HG03095 (cell line): ENCODE measurements around the gene SH3RF2.
"Not testable (repeated sequence)": the region's sequence is repeated elsewhere in the genome, so short reads cannot be mapped to it uniquely, and the experiment has no call there.

Experiments used
- ATAC-seq: cut with Tn5 transposase; IDR thresholded peaks from one replicate; pipeline ENCODE4 v1.9.1; 2021; ENCODE audit warnings: moderate library complexity; ENCODE audit not compliant: unreplicated experiment

SH3RF2 gene

DNA sequence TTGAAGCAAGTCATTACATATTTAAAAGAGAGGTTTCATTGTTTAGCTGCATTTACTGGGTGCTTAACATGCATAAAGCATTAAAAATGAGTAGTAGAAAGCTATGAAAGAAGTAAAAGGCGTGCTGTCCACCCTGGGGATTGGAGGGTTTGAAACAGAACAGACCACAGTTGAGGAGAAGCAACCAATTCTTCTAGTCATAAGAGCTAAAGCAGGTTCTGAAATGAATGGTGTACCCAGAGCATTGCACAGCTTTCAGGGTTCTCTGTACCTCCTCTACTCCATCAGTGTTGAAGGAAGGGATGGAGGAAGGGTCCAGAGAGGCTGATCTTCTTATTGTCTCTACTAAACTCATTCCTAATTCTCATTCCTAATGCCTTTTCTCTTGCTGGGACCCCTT is 68.9 kb downstream of the SH3RF2 start:
- no peak for ATAC-seq

GRCh38 chr5:146005723-146006122 is 69.3 kb downstream of the SH3RF2 start:
- no peak for ATAC-seq

GRCh38 chr5:146006470-146007190 is 70.3 kb downstream of the SH3RF2 start:
- ATAC-seq = no peak

DNA sequence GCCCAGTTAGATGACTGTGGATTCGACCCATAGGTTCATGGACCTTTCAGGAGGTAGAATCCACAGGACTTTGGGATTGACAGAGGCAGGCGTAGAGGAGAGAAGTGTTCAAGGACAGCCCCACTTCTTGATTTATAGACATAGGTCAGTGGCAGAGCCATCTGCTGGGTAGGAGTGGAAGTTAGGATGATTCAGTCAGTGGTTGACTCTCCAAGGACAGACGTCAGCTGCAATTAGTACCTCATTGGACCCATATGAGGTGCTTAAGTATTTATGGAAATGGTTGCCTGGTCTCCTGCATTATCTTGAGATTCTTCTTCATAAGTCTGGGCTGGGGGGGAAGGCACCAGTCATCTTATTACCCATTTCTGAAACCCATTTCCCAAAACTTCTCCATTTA is 70.9 kb downstream of the SH3RF2 start:
- no peak for ATAC-seq

DNA sequence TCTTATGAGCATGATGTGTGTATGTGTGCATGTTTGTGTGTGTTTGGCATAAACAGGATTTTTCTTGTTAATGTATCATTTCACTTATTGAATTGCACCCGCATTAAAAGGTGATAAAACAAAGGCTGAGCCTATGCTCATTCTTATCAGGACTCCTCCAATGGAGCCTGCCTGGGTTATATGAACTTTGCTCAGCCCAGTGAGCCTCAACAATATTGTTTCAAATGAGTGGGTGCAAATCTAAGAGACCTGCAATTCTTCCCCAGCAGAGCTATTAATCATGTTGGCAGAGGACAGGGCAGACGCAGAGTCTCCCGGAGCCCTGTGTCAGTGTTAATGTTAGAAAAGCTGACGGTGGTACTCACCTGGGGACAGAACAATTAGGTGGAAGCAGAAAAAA is 71.6 kb downstream of the SH3RF2 start:
- no peak for ATAC-seq

DNA sequence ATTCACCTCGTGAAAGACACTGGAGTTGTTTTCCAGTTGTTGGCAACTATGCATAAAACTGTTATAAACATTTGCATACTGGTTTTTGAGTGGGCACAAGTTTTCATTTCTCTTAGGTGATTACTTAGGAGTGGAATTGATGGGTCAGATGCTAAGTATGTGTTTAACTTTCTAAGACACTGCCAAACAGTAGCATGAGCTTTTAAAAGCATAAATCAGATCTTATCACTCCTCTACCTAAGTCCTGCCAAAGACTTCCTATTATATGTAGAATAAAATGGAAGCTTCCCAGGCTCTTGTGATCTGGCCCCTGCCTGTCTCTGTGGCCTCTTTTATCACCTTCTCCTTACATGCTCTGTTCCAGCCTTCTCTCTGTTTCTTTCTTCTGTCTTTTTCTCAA is 72.6 kb downstream of the SH3RF2 start:
- ATAC-seq = no peak

DNA sequence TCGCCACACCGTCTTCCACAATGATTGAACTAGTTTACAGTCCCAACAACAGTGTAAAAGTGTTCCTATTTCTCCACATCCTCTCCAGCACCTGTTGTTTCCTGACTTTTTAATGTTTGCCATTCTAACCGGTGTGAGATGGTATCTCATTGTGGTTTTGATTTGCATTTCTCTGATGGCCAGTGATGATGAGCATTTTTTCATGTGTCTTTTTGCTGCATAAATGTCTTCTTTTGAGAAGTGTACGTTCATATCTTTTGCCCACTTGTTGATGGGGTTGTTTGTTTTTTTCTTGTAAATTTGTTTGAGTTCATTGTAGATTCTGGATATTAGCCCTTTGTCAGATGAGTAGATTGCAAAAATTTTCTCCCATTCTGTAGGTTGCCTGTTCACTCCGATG is 74.1 kb downstream of the SH3RF2 start:
- not testable (repeated sequence) for ATAC-seq

GRCh38 chr5:146013761-146014160 is 77.4 kb downstream of the SH3RF2 start:
- no peak for ATAC-seq

DNA sequence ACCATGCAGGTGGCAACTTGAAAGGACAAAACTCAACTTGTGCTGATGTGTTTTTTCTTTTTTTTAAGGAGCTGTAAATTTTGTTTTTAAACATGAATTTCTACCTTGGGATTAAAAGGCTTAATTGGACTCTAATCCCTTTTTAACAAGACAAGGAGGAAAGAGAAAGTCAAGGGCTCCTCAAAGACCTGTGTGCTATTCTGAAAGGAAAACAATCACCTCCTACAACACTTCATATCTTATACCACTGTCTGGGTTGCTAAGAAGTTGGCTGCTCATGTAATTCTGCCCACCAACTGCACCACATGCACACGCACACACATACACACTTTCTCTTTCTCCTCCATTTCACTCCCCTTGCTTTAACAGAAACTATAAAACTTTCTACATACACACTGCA is 78.6 kb downstream of the SH3RF2 start:
- ATAC-seq = no peak

DNA sequence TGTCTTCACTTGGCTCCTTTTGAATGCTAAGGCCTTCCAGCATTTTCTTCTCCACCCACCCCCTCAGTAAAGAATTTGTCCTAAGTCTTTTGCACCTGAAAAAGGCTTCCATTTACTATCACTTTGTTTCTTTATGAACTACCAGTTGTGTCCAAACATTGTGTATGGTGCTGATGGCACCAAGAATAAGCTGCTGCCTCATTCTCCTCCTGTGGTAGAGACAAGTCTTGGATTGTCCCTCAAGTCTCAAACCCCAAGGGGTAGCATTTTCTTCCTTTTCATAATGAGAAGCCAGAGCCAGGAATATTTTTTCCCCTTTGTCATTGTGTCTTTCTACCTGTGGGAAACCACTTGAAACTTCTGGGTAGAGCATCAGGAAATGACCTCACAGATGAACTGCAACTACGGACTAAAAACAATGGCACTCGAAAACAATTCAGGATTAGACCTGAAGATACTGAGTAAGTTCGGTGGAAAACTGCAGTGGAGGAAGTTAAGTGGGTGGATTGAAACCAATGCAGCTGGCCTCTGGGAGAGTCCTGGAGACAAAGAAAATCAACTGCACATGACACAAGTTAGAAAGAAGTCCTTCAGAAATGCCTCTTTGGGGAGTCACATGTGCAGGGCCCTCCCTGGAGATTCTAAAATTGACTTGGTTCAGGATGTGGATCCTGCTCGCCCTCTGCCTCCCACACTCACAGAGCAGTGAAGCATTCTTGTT is 80.5 kb downstream of the SH3RF2 start:
- no peak for ATAC-seq

- ATAC-seq = no peak
Measured at GRCh38 chr5:146018514-146019375, 82.4 kb downstream of the SH3RF2 start.

GRCh38 chr5:146020100-146020499 is 83.7 kb downstream of the SH3RF2 start:
- ATAC-seq = no peak

DNA sequence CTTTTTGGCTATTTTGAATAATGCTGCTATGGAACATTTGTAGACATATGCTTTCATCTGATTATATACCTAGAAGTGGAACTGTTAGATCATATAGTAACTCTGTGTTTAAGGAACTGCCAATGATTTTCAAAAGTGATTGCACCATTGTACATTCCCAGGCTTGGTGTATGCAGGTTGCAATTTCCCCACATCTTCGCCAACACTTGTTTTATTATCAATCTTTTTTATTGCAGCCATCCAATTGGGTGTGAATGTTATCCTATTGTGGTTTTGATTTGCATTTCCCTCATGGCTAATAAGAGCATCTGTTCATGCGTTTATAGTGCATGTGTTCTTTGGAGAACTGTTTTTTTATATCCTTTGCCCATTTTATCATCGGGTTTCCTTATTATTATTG is 87.7 kb downstream of the SH3RF2 start:
- no peak for ATAC-seq

- no peak for ATAC-seq
Measured at GRCh38 chr5:146025114-146025680, 88.8 kb downstream of the SH3RF2 start.

GRCh38 chr5:146025681-146026080 is 89.3 kb downstream of the SH3RF2 start:
- no peak for ATAC-seq

DNA sequence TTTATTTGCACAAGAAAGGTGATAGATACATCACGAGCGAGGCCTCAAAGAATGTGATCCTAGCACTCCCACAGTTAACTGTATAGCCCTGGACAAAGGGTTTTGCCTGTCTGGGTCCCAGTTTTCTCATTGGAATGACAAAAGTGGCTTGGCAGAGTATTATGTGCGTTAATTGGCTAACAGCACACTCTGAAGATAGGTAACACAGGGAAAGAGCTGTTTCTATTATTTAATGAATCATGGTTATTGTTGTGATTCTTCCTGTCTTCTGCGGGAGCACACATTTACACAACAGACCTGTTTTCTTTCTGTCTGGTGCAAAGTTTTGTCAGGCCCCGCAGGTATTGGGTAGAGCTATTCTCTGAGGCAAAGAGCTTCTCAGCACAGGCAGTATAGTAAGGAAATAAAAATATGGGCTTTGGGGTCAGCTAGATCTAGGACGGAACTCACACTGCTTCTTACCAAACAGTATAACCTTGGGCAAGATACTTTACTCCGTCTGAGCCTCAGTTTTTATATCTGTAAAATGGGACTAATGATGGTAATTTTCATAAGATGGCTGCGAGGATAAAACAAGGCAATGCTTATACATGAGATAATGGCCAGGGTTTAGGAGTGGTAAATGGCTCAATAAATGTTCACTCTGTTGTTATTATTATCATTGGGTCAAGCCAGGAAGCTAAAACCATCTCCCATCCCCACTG is 90.1 kb downstream of the SH3RF2 start:
- no peak for ATAC-seq

- no peak for ATAC-seq
Measured at GRCh38 chr5:146027751-146028150, 91.4 kb downstream of the SH3RF2 start.

DNA sequence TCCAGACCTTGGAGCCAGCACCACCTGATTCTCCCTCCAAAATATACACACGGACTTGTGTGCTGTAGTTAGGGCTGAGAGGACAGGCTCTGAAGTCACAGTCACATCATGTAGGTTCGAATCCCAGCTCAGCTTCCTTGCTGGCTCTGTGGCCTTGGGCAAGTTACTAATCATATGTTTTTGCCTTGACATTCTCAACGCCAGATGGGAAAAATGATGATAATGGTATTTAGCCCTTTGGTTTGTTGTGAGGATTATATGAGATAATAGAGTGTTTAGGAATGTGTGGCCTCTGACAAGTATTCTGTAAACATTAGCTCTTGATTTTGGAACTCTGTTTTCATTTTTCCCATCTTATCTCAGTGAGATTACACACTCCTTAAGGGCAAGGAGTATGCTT is 96.5 kb downstream of the SH3RF2 start:
- ATAC-seq = no peak

GRCh38 chr5:146034127-146034526 is 97.7 kb downstream of the SH3RF2 start:
- no peak for ATAC-seq

DNA sequence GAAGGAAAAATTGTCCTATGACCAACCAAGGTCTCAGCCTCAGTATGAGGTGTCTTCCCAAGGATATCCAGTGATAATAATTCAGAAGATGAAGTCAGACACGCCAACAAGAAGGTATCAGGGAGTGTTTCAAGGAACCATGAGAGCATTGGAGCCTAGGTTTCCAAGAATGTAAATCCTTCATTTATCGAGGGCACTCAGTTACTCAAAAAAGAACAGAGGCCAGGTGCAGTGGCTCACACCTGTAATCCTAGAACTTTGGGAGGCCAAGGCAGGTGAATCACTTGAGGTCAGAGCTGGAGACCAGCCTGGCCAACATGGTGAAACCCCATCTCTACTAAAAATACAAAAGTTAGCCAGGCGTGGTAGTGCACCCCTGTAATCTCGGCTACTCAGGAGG is 98.2 kb downstream of the SH3RF2 start:
- no peak for ATAC-seq

GRCh38 chr5:146039420-146039819 is 103.0 kb downstream of the SH3RF2 start:
- ATAC-seq = no peak
